ENCODE measurements around the gene TPSD1. TPM values are rescaled to one million over a fixed set of nuclear protein-coding genes. Genes with fewer than 3 reads are reported as not detected.

The TPSD1 gene
- polyA plus RNA-seq, 1 donor (not counting 4 experiments of a cell fraction or from before 2014, with no cell fraction given): not detected

GRCh38 chr16:1262846-1263221 lies 7.0 kb downstream of the TPSD1 start:
- no peak overlapping the region for H3K4me2 ChIP-seq (ENCODE audit: control insufficient read depth, extremely low read depth, insufficient read depth, low read depth, low read length)
- dilution Hi-C loops (cut with MboI; ENCODE audit: extremely low pct_ligation_motif_present, low sequenced_read_pairs): no loop called here
- no peaks in the 10 kb centered on the region for H3K79me2 ChIP-seq (ENCODE audit: control insufficient read depth, insufficient read depth, low read length)
- TF ChIP-seq, protein P1, sequence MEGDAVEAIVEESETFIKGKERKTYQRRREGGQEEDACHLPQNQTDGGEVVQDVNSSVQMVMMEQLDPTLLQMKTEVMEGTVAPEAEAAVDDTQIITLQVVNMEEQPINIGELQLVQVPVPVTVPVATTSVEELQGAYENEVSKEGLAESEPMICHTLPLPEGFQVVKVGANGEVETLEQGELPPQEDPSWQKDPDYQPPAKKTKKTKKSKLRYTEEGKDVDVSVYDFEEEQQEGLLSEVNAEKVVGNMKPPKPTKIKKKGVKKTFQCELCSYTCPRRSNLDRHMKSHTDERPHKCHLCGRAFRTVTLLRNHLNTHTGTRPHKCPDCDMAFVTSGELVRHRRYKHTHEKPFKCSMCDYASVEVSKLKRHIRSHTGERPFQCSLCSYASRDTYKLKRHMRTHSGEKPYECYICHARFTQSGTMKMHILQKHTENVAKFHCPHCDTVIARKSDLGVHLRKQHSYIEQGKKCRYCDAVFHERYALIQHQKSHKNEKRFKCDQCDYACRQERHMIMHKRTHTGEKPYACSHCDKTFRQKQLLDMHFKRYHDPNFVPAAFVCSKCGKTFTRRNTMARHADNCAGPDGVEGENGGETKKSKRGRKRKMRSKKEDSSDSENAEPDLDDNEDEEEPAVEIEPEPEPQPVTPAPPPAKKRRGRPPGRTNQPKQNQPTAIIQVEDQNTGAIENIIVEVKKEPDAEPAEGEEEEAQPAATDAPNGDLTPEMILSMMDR (optimal IDR thresholded peaks at IDR 0.05 in 1 of 3, IDR thresholded peaks at IDR 0.05 in 1 of 3, conservative IDR thresholded peaks at IDR 0.05 in 1 of 3; ENCODE audit: extremely low read depth in 1 of 3, insufficient read depth in 2 of 3, low read length in 3 of 3): no peak
- no peak for TF ChIP-seq EZH2 (IDR thresholded peaks at IDR 0.05; ENCODE audit: low read length)
- FAIRE-seq (no peak), DNase-seq (ENCODE audit: low read depth, low spot score) (no peak)
- H3K36me3 ChIP-seq (ENCODE audit: control insufficient read depth in 2 of 2, extremely low read depth in 1 of 2, insufficient read depth in 2 of 2, low read length in 2 of 2): no peaks in the 10 kb centered on the region
- H3K9me3 ChIP-seq (ENCODE audit: control insufficient read depth, low read depth, low read length): peaks cover 2% of the 10 kb centered on the region
- no peaks in the 10 kb centered on the region for H3K4me1 ChIP-seq (ENCODE audit: control insufficient read depth, extremely low read depth, insufficient read depth, low read length)
- no peak overlapping the region for H3K27ac ChIP-seq (ENCODE audit: control insufficient read depth, insufficient read depth, low read length)
- H2AFZ ChIP-seq (ENCODE audit: control insufficient read depth, low read length): no peak overlapping the region
- H3K9ac ChIP-seq (ENCODE audit: control insufficient read depth, extremely low read depth, insufficient read depth, low read length): no peak overlapping the region
- H4K20me1 ChIP-seq (ENCODE audit: control insufficient read depth, extremely low read depth, insufficient read depth, low read length): no peaks in the 10 kb centered on the region
- H3K4me3 ChIP-seq (ENCODE audit: control insufficient read depth in 2 of 3, extremely low read depth in 1 of 3, insufficient read depth in 2 of 3, low read depth in 1 of 3, low read length in 3 of 3): no peak overlapping the region
- H3K27me3 ChIP-seq (ENCODE audit: control insufficient read depth, extremely low read depth, insufficient read depth, low read length): peaks cover 47% of the 10 kb centered on the region
- H3K9me1 ChIP-seq (ENCODE audit: control insufficient read depth, extremely low read depth, insufficient read depth, low read length): no peaks in the 10 kb centered on the region

GRCh38 chr16:1263591-1264344 lies 7.9 kb downstream of the TPSD1 start:
- peaks cover 2% of the 10 kb centered on the region for H3K9me3 ChIP-seq (ENCODE audit: control insufficient read depth, low read depth, low read length)
- no peaks in the 10 kb centered on the region for H3K79me2 ChIP-seq (ENCODE audit: control insufficient read depth, insufficient read depth, low read length)
- DNase-seq (ENCODE audit: low read depth, low spot score) (no peak), FAIRE-seq (no peak)
- TF ChIP-seq, protein P1 (optimal IDR thresholded peaks at IDR 0.05 in 1 of 3, IDR thresholded peaks at IDR 0.05 in 1 of 3, conservative IDR thresholded peaks at IDR 0.05 in 1 of 3; ENCODE audit: extremely low read depth in 1 of 3, insufficient read depth in 2 of 3, low read length in 3 of 3): no peak
- TF ChIP-seq EZH2 (IDR thresholded peaks at IDR 0.05; ENCODE audit: low read length): no peak
- no peak overlapping the region for H3K27ac ChIP-seq (ENCODE audit: control insufficient read depth, insufficient read depth, low read length)
- no peak overlapping the region for H3K4me2 ChIP-seq (ENCODE audit: control insufficient read depth, extremely low read depth, insufficient read depth, low read depth, low read length)
- H2AFZ ChIP-seq (ENCODE audit: control insufficient read depth, low read length): no peak overlapping the region
- dilution Hi-C loops (cut with MboI; ENCODE audit: extremely low pct_ligation_motif_present, low sequenced_read_pairs): no loop called here
- H4K20me1 ChIP-seq (ENCODE audit: control insufficient read depth, extremely low read depth, insufficient read depth, low read length): no peaks in the 10 kb centered on the region
- no peaks in the 10 kb centered on the region for H3K4me1 ChIP-seq (ENCODE audit: control insufficient read depth, extremely low read depth, insufficient read depth, low read length)
- peaks cover 47% of the 10 kb centered on the region for H3K27me3 ChIP-seq (ENCODE audit: control insufficient read depth, extremely low read depth, insufficient read depth, low read length)
- no peak overlapping the region for H3K9ac ChIP-seq (ENCODE audit: control insufficient read depth, extremely low read depth, insufficient read depth, low read length)
- H3K36me3 ChIP-seq (ENCODE audit: control insufficient read depth in 2 of 2, extremely low read depth in 1 of 2, insufficient read depth in 2 of 2, low read length in 2 of 2): no peaks in the 10 kb centered on the region
- no peak overlapping the region for H3K4me3 ChIP-seq (ENCODE audit: control insufficient read depth in 2 of 3, extremely low read depth in 1 of 3, insufficient read depth in 2 of 3, low read depth in 1 of 3, low read length in 3 of 3)
- no peaks in the 10 kb centered on the region for H3K9me1 ChIP-seq (ENCODE audit: control insufficient read depth, extremely low read depth, insufficient read depth, low read length)
